Mesenchymal stem cell (in vitro differentiated cells and primary cell): ENCODE results near the gene MYT1.

Experiments
- DNase-seq: peaks from one replicate; pipeline ENCODE4 v3.0.0-alpha.2; 2013
- H2AFZ ChIP-seq: one replicate; pipeline ENCODE4 v1.6.1; 2013; ENCODE audit warnings: low read depth, mild to moderate bottlenecking, control low read depth, inconsistent platforms, low read length, moderate library complexity
- H2AK5ac ChIP-seq: 2 replicates; pipeline ENCODE4 v1.6.1; 2013; ENCODE audit warnings: low read length, moderate library complexity, mild to moderate bottlenecking, inconsistent platforms; ENCODE audit not compliant: severe bottlenecking
- H2BK120ac ChIP-seq: one replicate; pipeline ENCODE4 v1.6.1; 2013; ENCODE audit warnings: low read depth, mild to moderate bottlenecking, inconsistent platforms, low read length, moderate library complexity
- H2BK12ac ChIP-seq, 2 experiments: one replicate each; pipeline ENCODE4 v1.6.1; 2013; ENCODE audit warnings: inconsistent platforms in 2 of 2, low read length in 2 of 2, mild to moderate bottlenecking in 2 of 2, moderate library complexity in 2 of 2, control low read depth in 1 of 2
- H2BK15ac ChIP-seq: one replicate; pipeline ENCODE4 v1.6.1; 2013; ENCODE audit warnings: mild to moderate bottlenecking, low read depth, inconsistent platforms; ENCODE audit not compliant: poor library complexity, severe bottlenecking
- H2BK5ac ChIP-seq: 2 replicates; pipeline ENCODE4 v1.6.1; 2013; ENCODE audit warnings: low read depth, mild to moderate bottlenecking, low read length, control low read depth, inconsistent platforms; ENCODE audit not compliant: poor library complexity, severe bottlenecking
- H3K14ac ChIP-seq, 2 experiments: one replicate each; pipeline ENCODE4 v1.6.1; 2013; ENCODE audit warnings: inconsistent platforms in 2 of 2, low read length in 2 of 2, control low read depth in 1 of 2, mild to moderate bottlenecking in 1 of 2, moderate library complexity in 1 of 2
- H3K18ac ChIP-seq, 2 experiments: one replicate each; pipeline ENCODE4 v1.6.1; 2013; ENCODE audit warnings: inconsistent platforms in 2 of 2, low read length in 2 of 2, control low read depth in 1 of 2, low read depth in 1 of 2, mild to moderate bottlenecking in 1 of 2
- H3K23ac ChIP-seq, 2 experiments: one replicate each; pipeline ENCODE4 v1.6.1; 2013; ENCODE audit warnings: inconsistent platforms in 2 of 2, low read length in 2 of 2, mild to moderate bottlenecking in 2 of 2, moderate library complexity in 2 of 2, control low read depth in 1 of 2
- H3K27ac ChIP-seq: 2 replicates; pipeline ENCODE4 v1.5.1; 2013; ENCODE audit warnings: mild to moderate bottlenecking, moderate library complexity, low read length, control low read depth, inconsistent platforms; ENCODE audit not compliant: poor library complexity, severe bottlenecking
- H3K27me3 ChIP-seq, 2 experiments: 2 replicates each; pipeline versions ENCODE4 v1.6.1 to v1.7.0; 2013; ENCODE audit warnings: low read length in 2 of 2, mild to moderate bottlenecking in 2 of 2, moderate library complexity in 2 of 2, control low read depth in 1 of 2, inconsistent platforms in 1 of 2; ENCODE audit not compliant: control insufficient read depth in 1 of 2, insufficient read depth in 1 of 2
- H3K36me3 ChIP-seq, 2 experiments: 2 replicates each; pipeline versions ENCODE4 v1.6.1 to v1.7.0; 2013; ENCODE audit warnings: low read length in 2 of 2, control low read depth in 1 of 2, inconsistent platforms in 1 of 2, low read depth in 1 of 2, mild to moderate bottlenecking in 1 of 2; ENCODE audit not compliant: insufficient read depth in 2 of 2, control insufficient read depth in 1 of 2
- H3K4ac ChIP-seq, 2 experiments: one replicate each; pipeline ENCODE4 v1.6.1; 2013; ENCODE audit warnings: inconsistent platforms in 2 of 2, low read length in 2 of 2, mild to moderate bottlenecking in 2 of 2, moderate library complexity in 2 of 2, control low read depth in 1 of 2, low read depth in 1 of 2
- H3K4me1 ChIP-seq: 2 replicates; pipeline ENCODE4 v1.6.1; 2013; ENCODE audit warnings: low read depth, low read length, control low read depth; ENCODE audit not compliant: control insufficient read depth, insufficient read depth
- H3K4me2 ChIP-seq: 2 replicates; pipeline ENCODE4 v1.6.1; 2013; ENCODE audit warnings: low read length, mild to moderate bottlenecking, inconsistent platforms; ENCODE audit not compliant: poor library complexity, severe bottlenecking
- H3K4me3 ChIP-seq, 2 experiments: 2 replicates each; pipeline versions ENCODE4 v1.5.1 to v1.7.0; 2013; ENCODE audit warnings: low read length in 2 of 2, mild to moderate bottlenecking in 2 of 2, control low read depth in 1 of 2, low read depth in 1 of 2; ENCODE audit not compliant: insufficient read depth in 1 of 2
- H3K79me1 ChIP-seq: replicated peaks from 2 replicates; pipeline ENCODE4 v1.6.1; 2013; ENCODE audit warnings: mild to moderate bottlenecking, control low read depth, low read length, inconsistent platforms; ENCODE audit not compliant: poor library complexity, severe bottlenecking
- H3K9ac ChIP-seq: 2 replicates; pipeline ENCODE4 v1.7.0; 2013; ENCODE audit warnings: mild to moderate bottlenecking, low read length, moderate library complexity
- H3K9me3 ChIP-seq: 2 replicates; pipeline ENCODE4 v1.7.0; 2013; ENCODE audit warnings: mild to moderate bottlenecking, low read length; ENCODE audit not compliant: control insufficient read depth
- H4K8ac ChIP-seq: one replicate; pipeline ENCODE4 v1.6.1; 2013; ENCODE audit warnings: inconsistent platforms, mild to moderate bottlenecking, low read length, moderate library complexity
- H4K91ac ChIP-seq: one replicate; pipeline ENCODE4 v1.6.1; 2013; ENCODE audit warnings: mild to moderate bottlenecking, low read length, inconsistent platforms
- WGBS: methylation state at CpG from one replicate; pipeline ENCODE4 v1.1.7; 2013; ENCODE audit warnings: mixed read lengths; 5-methylcytosine and 5-hydroxymethylcytosine counted together

The MYT1 gene

DNA sequence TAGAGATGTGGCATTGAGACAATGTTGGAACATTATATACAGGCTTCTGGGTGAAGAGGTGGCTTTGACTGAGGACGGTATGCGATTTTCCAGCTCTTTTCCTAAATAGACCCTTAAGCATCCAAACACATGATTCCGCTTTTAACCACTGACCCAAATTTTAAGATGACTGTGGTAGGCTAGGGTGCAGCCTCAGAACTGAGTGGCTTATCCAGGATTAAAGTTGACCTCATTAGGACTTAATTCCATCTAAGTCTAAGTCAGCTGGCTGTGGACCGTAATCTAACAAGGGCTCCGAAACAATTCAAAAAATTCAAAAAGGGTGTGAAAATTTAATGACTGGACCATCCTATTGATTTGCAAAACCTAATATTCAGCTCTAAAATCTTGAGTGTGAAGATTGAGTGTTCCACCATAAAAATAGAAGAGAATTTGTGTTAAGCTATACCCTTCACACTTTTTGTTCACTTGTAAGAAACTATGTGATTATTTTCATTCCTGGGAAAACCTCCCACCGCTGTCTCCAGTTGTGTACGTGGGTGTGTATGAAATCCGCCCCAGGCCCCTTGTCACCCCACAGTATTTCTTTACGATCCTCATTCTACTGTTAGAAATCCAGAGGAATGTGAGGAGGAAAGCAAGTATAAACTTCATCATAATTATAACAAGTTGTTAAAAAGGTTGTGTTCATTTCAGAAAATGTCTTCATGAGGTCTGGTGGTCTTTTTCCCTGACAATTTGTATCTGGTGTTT is 94.0 kb downstream of the MYT1 start:
- Histone ChIP-seq H3K9ac (no peak overlapping the region), H3K4me2 (no peak overlapping the region), H3K4me3 (no peak overlapping the region), H2BK120ac (no peak overlapping the region), H3K4me1 (peaks cover 24% of the 10 kb centered on the region), H3K79me1 (peaks cover 35% of the 10 kb centered on the region), H3K23ac (no peak overlapping the region), H3K36me3 (peaks cover 8% of the 10 kb centered on the region in 2 experiments), H3K27ac (no peak overlapping the region), H3K9me3 (no peaks in the 10 kb centered on the region), H4K91ac (no peak overlapping the region), H2BK12ac (no peak overlapping the region), H3K18ac (no peak overlapping the region), H2AK5ac (no peak overlapping the region), H4K8ac (no peak overlapping the region), H2AFZ (no peak overlapping the region), H2BK5ac (no peak overlapping the region), H3K27me3 (no peaks in the 10 kb centered on the region), H3K4ac (no peak overlapping the region), H2BK15ac (no peak overlapping the region), H3K14ac (no peak overlapping the region)
- WGBS: 81% methylated on average over 5 of the region's 9 CpGs
- no peak for DNase-seq

DNA sequence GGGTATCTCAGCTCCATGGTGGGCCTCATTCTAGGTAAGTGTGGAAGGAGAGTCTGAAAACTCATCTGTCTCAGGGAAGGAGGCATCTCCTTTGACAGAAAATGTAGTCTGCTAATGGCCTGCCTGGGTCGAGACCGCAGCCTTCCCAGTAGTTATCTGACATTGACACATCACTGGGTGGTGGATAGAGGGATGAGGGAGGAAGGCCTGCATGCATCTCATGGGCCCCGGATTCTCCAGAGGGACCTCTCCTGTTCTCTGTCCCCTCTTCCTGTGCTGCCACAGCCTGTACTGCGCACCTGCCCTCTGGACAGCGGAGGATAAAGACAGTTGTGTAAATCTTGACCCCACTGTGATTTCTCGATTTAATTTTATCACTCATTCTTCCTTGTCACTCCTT is 96.0 kb downstream of the MYT1 start:
- H2BK15ac ChIP-seq: no peak overlapping the region
- no peak overlapping the region for H3K4me2 ChIP-seq
- H2AFZ ChIP-seq: no peak overlapping the region
- H3K36me3 ChIP-seq: peaks cover 8 to 21% of the 10 kb centered on the region in 2 experiments
- no peak for DNase-seq
- H3K23ac ChIP-seq: no peak overlapping the region
- peak overlapping the region; percentile 73 for H3K9ac ChIP-seq
- peak overlapping the region; percentile 6 to 66 for H3K4ac ChIP-seq
- no peak overlapping the region for H3K14ac ChIP-seq
- no peak overlapping the region for H3K4me3 ChIP-seq
- no peaks in the 10 kb centered on the region for H3K27me3 ChIP-seq
- 72% methylated on average over 6 of the region's 6 CpGs for WGBS
- no peak overlapping the region for H2AK5ac ChIP-seq
- H3K18ac ChIP-seq: peak overlapping the region; percentile 5 to 25
- H3K27ac ChIP-seq: no peak overlapping the region
- no peak overlapping the region for H2BK5ac ChIP-seq
- no peak overlapping the region for H4K8ac ChIP-seq
- H2BK120ac ChIP-seq: peak overlapping the region; percentile 80
- peak overlapping the region; percentile 80 to 83 for H2BK12ac ChIP-seq
- H3K4me1 ChIP-seq: peaks cover 19% of the 10 kb centered on the region
- H4K91ac ChIP-seq: peak overlapping the region; percentile 12
- H3K79me1 ChIP-seq: peaks cover 40% of the 10 kb centered on the region
- H3K9me3 ChIP-seq: no peaks in the 10 kb centered on the region

DNA sequence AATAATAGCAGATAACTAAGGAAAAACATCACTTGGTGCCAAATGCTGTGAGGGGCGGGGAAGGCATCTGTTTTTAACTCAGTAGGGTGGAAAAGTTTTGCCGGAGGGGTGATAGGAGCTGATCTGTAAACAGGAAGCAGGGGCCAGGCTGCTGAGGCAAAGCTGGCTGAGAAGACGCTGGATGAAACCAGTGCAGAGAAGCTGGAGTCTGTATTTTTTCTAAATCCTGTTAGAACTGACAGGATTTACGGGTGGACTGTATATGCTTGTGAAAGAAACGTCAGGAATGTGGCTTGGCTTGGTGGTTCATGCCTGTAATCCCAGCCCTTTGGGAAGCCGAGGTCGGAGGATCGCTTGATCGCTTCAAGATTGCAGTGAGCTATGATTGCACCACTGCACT is 96.9 kb downstream of the MYT1 start:
- H2BK12ac ChIP-seq: no peak overlapping the region
- WGBS: 3% methylated on average over 9 of the region's 9 CpGs
- no peaks in the 10 kb centered on the region for H3K27me3 ChIP-seq
- no peak overlapping the region for H3K18ac ChIP-seq
- H3K14ac ChIP-seq: no peak overlapping the region
- no peak overlapping the region for H4K91ac ChIP-seq
- peaks cover 8 to 26% of the 10 kb centered on the region in 2 experiments for H3K36me3 ChIP-seq
- no peaks in the 10 kb centered on the region for H3K9me3 ChIP-seq
- no peak overlapping the region for H3K4ac ChIP-seq
- peak overlapping the region in 1 of 2 experiments; percentile 57 for H3K4me3 ChIP-seq
- H3K4me2 ChIP-seq: peak overlapping the region; percentile 29
- no peak overlapping the region for H2BK120ac ChIP-seq
- H3K79me1 ChIP-seq: peaks cover 39% of the 10 kb centered on the region
- H3K9ac ChIP-seq: peak overlapping the region; percentile 73
- DNase-seq: peak; percentile 86
- no peak overlapping the region for H3K23ac ChIP-seq
- no peak overlapping the region for H4K8ac ChIP-seq
- no peak overlapping the region for H2AK5ac ChIP-seq
- H2AFZ ChIP-seq: no peak overlapping the region
- no peak overlapping the region for H2BK5ac ChIP-seq
- H3K27ac ChIP-seq: peak overlapping the region; percentile 38
- no peak overlapping the region for H2BK15ac ChIP-seq
- H3K4me1 ChIP-seq: peaks cover 19% of the 10 kb centered on the region

DNA sequence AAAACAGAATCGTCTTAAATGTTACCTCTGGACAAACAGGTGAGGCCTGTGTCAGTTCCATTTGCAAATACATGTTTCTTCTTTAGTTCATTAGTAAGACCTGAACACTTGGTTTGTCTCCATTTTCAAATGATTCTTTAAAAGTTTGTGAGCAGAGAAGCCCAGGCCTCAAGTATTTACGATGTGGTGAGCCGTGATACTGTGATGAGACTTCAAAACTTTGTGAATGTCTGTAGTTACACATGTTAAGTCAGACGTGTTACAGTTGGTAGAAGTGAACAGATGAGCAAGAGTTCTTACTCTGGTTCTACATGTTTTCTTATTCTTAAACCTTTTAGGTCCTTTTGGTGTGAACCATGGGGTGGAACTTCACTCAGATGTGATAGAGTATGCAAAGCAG is 99.8 kb downstream of the MYT1 start:
- H3K4me2 ChIP-seq: no peak overlapping the region
- H3K4me1 ChIP-seq: peaks cover 15% of the 10 kb centered on the region
- peak; percentile 10 for DNase-seq
- no peak overlapping the region for H2BK120ac ChIP-seq
- no peak overlapping the region for H2AK5ac ChIP-seq
- H2BK12ac ChIP-seq: no peak overlapping the region
- H4K8ac ChIP-seq: no peak overlapping the region
- H2AFZ ChIP-seq: no peak overlapping the region
- 67% methylated on average over 3 of the region's 4 CpGs for WGBS
- H3K4me3 ChIP-seq: no peak overlapping the region
- H4K91ac ChIP-seq: no peak overlapping the region
- no peak overlapping the region for H3K27ac ChIP-seq
- no peak overlapping the region for H3K4ac ChIP-seq
- no peaks in the 10 kb centered on the region for H3K27me3 ChIP-seq
- H2BK15ac ChIP-seq: no peak overlapping the region
- H3K23ac ChIP-seq: no peak overlapping the region
- H2BK5ac ChIP-seq: no peak overlapping the region
- no peak overlapping the region for H3K18ac ChIP-seq
- H3K9me3 ChIP-seq: no peaks in the 10 kb centered on the region
- H3K14ac ChIP-seq: no peak overlapping the region
- peaks cover 11 to 46% of the 10 kb centered on the region in 2 experiments for H3K36me3 ChIP-seq
- no peak overlapping the region for H3K9ac ChIP-seq
- H3K79me1 ChIP-seq: peaks cover 33% of the 10 kb centered on the region
